HEK293 (cell line): Measurements from ENCODE around the gene GLTP.

Source experiments
- CTCF ChIA-PET: fragments of 350-600 bp; formaldehyde crosslinking; extraction: SDS; loops from one replicate; lab custom pipeline; 2021; ENCODE audit warnings: antibody characterized with exemption; lab: Yijun Ruan, JAX
- POLR2A ChIA-PET: fragments of 300-600 bp; formaldehyde crosslinking; extraction: SDS; loops from one replicate; lab custom pipeline; 2020; ENCODE audit warnings: antibody characterized with exemption, inconsistent platforms; lab: Yijun Ruan, JAX
- H3K27ac ChIP-seq: fragments of 200-500 bp; sonication (Bioruptor generic); 2 replicates; pipeline ENCODE4 v1.5.1; 2014; ENCODE audit warnings: low read depth, low read length, control low read depth, inconsistent platforms; ENCODE audit errors: extremely low read depth
- H3K36me3 ChIP-seq, 2 experiments: fragments of 200-500 bp in 1 of 2; sonication (Bioruptor generic) in 1 of 2; 1 replicate in 1 of 2; 2 replicates in 1 of 2; pipeline ENCODE4 v1.5.1; 2014 to 2017; ENCODE audit warnings: inconsistent platforms in 2 of 2, low read length in 2 of 2; ENCODE audit not compliant: control insufficient read depth in 2 of 2, insufficient read depth in 1 of 2
- H3K4me1 ChIP-seq: fragments of 200-500 bp; sonication (Bioruptor generic); 2 replicates; pipeline ENCODE4 v1.5.1; 2014; ENCODE audit warnings: mild to moderate bottlenecking, low read length, inconsistent platforms; ENCODE audit not compliant: control insufficient read depth, insufficient read depth
- H3K4me3 ChIP-seq: 2 replicates; pipeline ENCODE4 v1.5.1; 2011; ENCODE audit warnings: low read depth, mild to moderate bottlenecking, control low read depth, low read length, moderate library complexity
- H3K9me3 ChIP-seq: fragments of 200-500 bp; sonication (Bioruptor generic); 2 replicates; pipeline ENCODE4 v1.5.1; 2014; ENCODE audit warnings: low read depth, low read length, inconsistent platforms; ENCODE audit not compliant: control insufficient read depth, insufficient read depth
- CTCF ChIP-seq: fragments of 450-650 bp; formaldehyde crosslinking; IDR thresholded peaks from 2 replicates; pipeline ENCODE4 v1.5.1; 2016; ENCODE audit warnings: missing biosample characterization, missing genetic modification characterization
- GLI4 ChIP-seq: fragments of 450-650 bp; formaldehyde crosslinking; IDR thresholded peaks from 2 replicates; pipeline ENCODE4 v1.5.1; 2016; ENCODE audit warnings: missing biosample characterization, missing genetic modification characterization
- GLIS1 ChIP-seq: fragments of 450-650 bp; formaldehyde crosslinking; IDR thresholded peaks from 2 replicates; pipeline ENCODE4 v1.5.1; 2016; ENCODE audit warnings: missing biosample characterization, missing genetic modification characterization
- GLIS2 ChIP-seq: fragments of 450-650 bp; formaldehyde crosslinking; IDR thresholded peaks from 2 replicates; pipeline ENCODE4 v1.5.1; 2016; ENCODE audit warnings: missing biosample characterization, missing genetic modification characterization
- HOXA7 ChIP-seq: sonication (generic); formaldehyde crosslinking; IDR thresholded peaks from 2 replicates; pipeline ENCODE4 v1.8.1; 2022; ENCODE audit warnings: missing genetic modification reagents, borderline replicate concordance
- IKZF3 ChIP-seq: fragments of 450-650 bp; IDR thresholded peaks from 2 replicates; pipeline ENCODE4 v1.5.0; 2018; ENCODE audit warnings: missing biosample characterization, mild to moderate bottlenecking, missing genetic modification characterization, moderate library complexity
- KLF1 ChIP-seq: fragments of 450-650 bp; formaldehyde crosslinking; IDR thresholded peaks from 2 replicates; pipeline ENCODE4 v1.5.1; 2016; ENCODE audit warnings: missing biosample characterization, missing genetic modification characterization
- PBX3 ChIP-seq: sonication (generic); formaldehyde crosslinking; IDR thresholded peaks from 2 replicates; pipeline ENCODE4 v1.8.1; 2022; ENCODE audit warnings: mild to moderate bottlenecking, moderate library complexity, missing genetic modification reagents
- PRDM4 ChIP-seq: fragments of 450-650 bp; formaldehyde crosslinking; IDR thresholded peaks from 2 replicates; pipeline ENCODE4 v1.5.1; 2017; ENCODE audit warnings: missing biosample characterization, missing genetic modification characterization
- REPIN1 ChIP-seq: fragments of 450-650 bp; formaldehyde crosslinking; IDR thresholded peaks from 2 replicates; pipeline ENCODE4 v1.5.1; 2017; ENCODE audit warnings: missing biosample characterization, missing genetic modification characterization, low read depth
- WT1 ChIP-seq: fragments of 450-650 bp; formaldehyde crosslinking; IDR thresholded peaks from 2 replicates; pipeline ENCODE4 v1.5.1; 2016; ENCODE audit warnings: missing biosample characterization, missing genetic modification characterization
- ZBTB10 ChIP-seq: fragments of 450-650 bp; formaldehyde crosslinking; IDR thresholded peaks from 2 replicates; pipeline ENCODE4 v1.5.1; 2016; ENCODE audit warnings: missing biosample characterization, missing genetic modification characterization
- ZBTB8A ChIP-seq: fragments of 450-650 bp; formaldehyde crosslinking; IDR thresholded peaks from 2 replicates; pipeline ENCODE4 v1.5.1; 2016; ENCODE audit warnings: missing biosample characterization, missing genetic modification characterization
- ZNF184 ChIP-seq: fragments of 450-650 bp; IDR thresholded peaks from 2 replicates; pipeline ENCODE4 v1.5.1; 2018; ENCODE audit warnings: missing biosample characterization, mild to moderate bottlenecking, missing genetic modification characterization
- ZNF202 ChIP-seq: fragments of 450-650 bp; formaldehyde crosslinking; IDR thresholded peaks from 2 replicates; pipeline ENCODE4 v1.5.1; 2016; ENCODE audit warnings: missing biosample characterization, missing genetic modification characterization, borderline replicate concordance
- ZNF335 ChIP-seq: fragments of 450-650 bp; formaldehyde crosslinking; conservative IDR thresholded peaks from 2 replicates; pipeline ENCODE4 v1.5.1; 2016; ENCODE audit warnings: missing biosample characterization, missing genetic modification characterization
- ZNF394 ChIP-seq: fragments of 450-650 bp; formaldehyde crosslinking; IDR thresholded peaks from 2 replicates; pipeline ENCODE4 v1.5.1; 2016; ENCODE audit warnings: missing biosample characterization, missing genetic modification characterization, mild to moderate bottlenecking, moderate library complexity, borderline replicate concordance
- ZNF398 ChIP-seq: fragments of 450-650 bp; formaldehyde crosslinking; IDR thresholded peaks from 2 replicates; pipeline ENCODE4 v1.5.1; 2017; ENCODE audit warnings: missing biosample characterization, missing genetic modification characterization
- ZNF580 ChIP-seq: fragments of 450-650 bp; formaldehyde crosslinking; IDR thresholded peaks from 2 replicates; pipeline ENCODE4 v1.5.1; 2016; ENCODE audit warnings: missing biosample characterization, missing genetic modification characterization
- ZSCAN4 ChIP-seq: fragments of 450-650 bp; formaldehyde crosslinking; IDR thresholded peaks from 2 replicates; pipeline ENCODE4 v1.5.1; 2017; ENCODE audit warnings: missing biosample characterization, missing genetic modification characterization

GLTP gene

GRCh38 chr12:109844983-109845823, 35.1 kb downstream of the GLTP start (continued):
- TF ChIP-seq PRDM4 (tag by site-specific recombination): peak; percentile 85
- peak; percentile 79 for TF ChIP-seq GLIS2 (tag by site-specific recombination)
- peak; percentile 99 for TF ChIP-seq CTCF
- no peak for TF ChIP-seq HOXA7 (CRISPR knock-in tag)
- peak; percentile 67 for TF ChIP-seq IKZF3 (tag by site-specific recombination)
- TF ChIP-seq PBX3 (CRISPR knock-in tag): 0 out of 2 replicates have a peak, but pooled peaks have one; percentile 32
- TF ChIP-seq GLIS1: peak; percentile 56; the same call in 1 of the 2 replicates
- peak; percentile 87 for TF ChIP-seq ZNF398 (tag by site-specific recombination)
- peak; percentile 52; the same call in 1 of the 2 replicates for TF ChIP-seq ZNF184 (tag by site-specific recombination)
- TF ChIP-seq ZBTB10 (tag by site-specific recombination): peak; percentile 60; the same call in 1 of the 2 replicates
- TF ChIP-seq ZNF335 (tag by site-specific recombination): 0 out of 2 replicates have a peak, but pooled peaks have one; percentile 28
- TF ChIP-seq WT1 (tag by site-specific recombination): peak; percentile 57
- peak; percentile 61 for TF ChIP-seq ZBTB8A (tag by site-specific recombination)
- no peak for TF ChIP-seq GLI4 (tag by site-specific recombination)
- 0 out of 2 replicates have a peak, but pooled peaks have one; percentile 20 for TF ChIP-seq ZNF394

GRCh38 chr12:109844091-109844490, 36.2 kb downstream of the GLTP start:
- Histone ChIP-seq H3K36me3 (no peaks in the 10 kb centered on the region), H3K4me3 (no peak overlapping the region), H3K27ac (no peak overlapping the region), H3K4me1 (no peaks in the 10 kb centered on the region), H3K9me3 (no peaks in the 10 kb centered on the region)
- POLR2A ChIA-PET: no interaction called here
- CTCF ChIA-PET: interaction anchor here (0.6 to 4.7 kb wide), 10 partner anchors 9 to 197 kb away, joined by 4 to 131 read pairs (median 10); no protein-coding TSS in a partner anchor
- TF ChIP-seq REPIN1 (tag by site-specific recombination) (no peak), ZSCAN4 (tag by site-specific recombination) (no peak), KLF1 (tag by site-specific recombination) (no peak), WT1 (tag by site-specific recombination) (no peak), ZNF580 (tag by site-specific recombination) (no peak), ZBTB10 (tag by site-specific recombination) (no peak), ZNF202 (tag by site-specific recombination) (no peak)
